Measurements from ENCODE around the gene ZDHHC4.

The ZDHHC4 gene

GRCh38 chr7:6606866-6607583 lies 29.8 kb downstream of the ZDHHC4 start:
- DNase-seq (ENCODE audit: low read depth): no peak

GRCh38 chr7:6607651-6608051 lies 30.4 kb downstream of the ZDHHC4 start:
- DNase-seq (ENCODE audit: low read depth): no peak

DNA sequence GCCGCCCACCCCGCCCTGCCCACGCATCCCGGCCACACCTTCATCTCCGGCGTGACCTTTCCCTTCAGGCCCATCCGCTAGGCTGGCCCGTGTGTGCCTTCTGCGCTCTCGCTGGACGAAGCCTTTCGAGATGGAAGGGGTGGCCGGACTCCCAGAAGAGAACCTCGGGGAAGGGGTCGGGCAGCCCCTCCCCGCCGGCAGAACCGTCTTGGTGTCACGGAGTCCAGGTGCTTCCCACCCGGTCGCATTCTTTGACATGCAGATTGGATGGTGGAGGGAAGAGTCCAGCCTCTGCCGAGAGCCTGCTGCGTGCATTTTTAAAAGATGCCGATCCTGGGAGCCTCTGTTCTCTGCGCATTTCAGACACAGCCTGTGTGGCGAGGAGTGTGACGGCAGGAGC lies 30.8 kb downstream of the ZDHHC4 start:
- DNase-seq (ENCODE audit: low read depth): no peak

DNA sequence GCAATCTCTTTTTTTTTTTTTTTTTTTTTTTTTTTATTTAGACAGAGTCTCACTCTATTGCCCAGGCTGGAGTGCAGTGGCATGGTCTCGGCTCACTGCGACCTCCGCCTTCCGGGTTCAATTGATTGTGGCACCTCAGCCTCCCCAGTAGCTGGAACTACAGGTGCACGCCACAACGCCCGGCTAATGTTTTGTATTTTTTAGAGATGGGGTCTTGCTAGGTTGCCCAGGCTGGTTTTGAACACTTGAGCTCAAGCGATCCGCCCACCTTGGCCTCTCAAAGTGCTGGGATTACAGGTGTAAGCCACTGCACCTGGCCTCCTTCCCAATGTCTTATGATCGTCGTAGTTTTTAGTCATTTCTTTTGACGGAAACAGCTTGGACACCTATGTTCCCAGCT lies 31.5 kb downstream of the ZDHHC4 start:
- no peak for DNase-seq (ENCODE audit: low read depth)

GRCh38 chr7:6612819-6613218 lies 35.6 kb downstream of the ZDHHC4 start:
- no peak for DNase-seq (ENCODE audit: low read depth)

- DNase-seq (ENCODE audit: low read depth): no peak
These were observed 36.5 kb downstream of the ZDHHC4 start for GRCh38 chr7:6613706-6614105.

GRCh38 chr7:6614953-6615722 lies 37.9 kb downstream of the ZDHHC4 start, which contains the start of gene ZNF853:
ZNF853 (plus strand) TSS chr7:6615610; CDS start chr7:6616175, 565 bp downstream.
- no peak for DNase-seq (ENCODE audit: low read depth)

GRCh38 chr7:6615723-6616555 lies 38.7 kb downstream of the ZDHHC4 start:
- no peak for DNase-seq (ENCODE audit: low read depth)

DNA sequence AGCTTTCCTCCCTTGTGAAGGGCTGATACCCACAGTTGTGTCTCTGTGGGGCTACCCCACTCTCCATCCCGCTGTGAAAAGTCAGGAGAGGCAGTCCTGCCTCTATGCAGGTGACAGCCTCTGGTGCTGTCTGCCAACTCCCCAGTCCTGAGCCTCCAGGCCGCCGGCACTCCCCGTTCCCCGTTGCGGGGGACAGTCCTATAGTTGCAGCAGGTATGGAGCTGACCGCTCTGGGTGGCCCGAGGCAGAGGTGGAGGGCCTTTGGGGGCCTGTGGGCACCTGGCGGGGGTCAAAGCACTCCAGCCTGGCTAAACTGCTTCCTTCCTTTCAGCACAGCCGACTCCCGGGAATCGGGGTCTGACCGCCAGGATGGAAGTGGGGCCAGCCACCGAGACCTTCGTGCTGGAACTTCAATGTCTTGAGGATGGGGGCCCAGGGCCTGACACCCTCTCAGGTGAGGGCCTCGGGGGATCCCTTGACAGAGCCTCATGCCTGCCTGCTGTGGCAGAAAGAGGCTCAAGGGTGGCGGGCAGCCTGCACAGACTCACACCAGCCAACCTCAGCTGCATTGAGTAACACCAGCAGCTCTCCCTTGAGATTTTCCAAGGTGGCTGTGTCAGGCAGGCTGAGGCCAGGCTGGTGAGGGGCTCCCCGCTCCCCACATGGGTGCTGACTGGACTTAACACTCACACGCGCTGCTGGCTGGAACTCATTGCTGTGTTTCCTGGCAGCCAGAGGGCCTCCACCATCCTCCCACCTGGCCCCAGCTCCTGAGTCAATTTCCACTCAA lies 39.8 kb downstream of the ZDHHC4 start:
- no peak for DNase-seq (ENCODE audit: low read depth)

GRCh38 chr7:6618621-6619020 lies 41.4 kb downstream of the ZDHHC4 start:
- no peak for DNase-seq (ENCODE audit: low read depth)

GRCh38 chr7:6619961-6620360 lies 42.7 kb downstream of the ZDHHC4 start:
- DNase-seq (ENCODE audit: low read depth): no peak

DNA sequence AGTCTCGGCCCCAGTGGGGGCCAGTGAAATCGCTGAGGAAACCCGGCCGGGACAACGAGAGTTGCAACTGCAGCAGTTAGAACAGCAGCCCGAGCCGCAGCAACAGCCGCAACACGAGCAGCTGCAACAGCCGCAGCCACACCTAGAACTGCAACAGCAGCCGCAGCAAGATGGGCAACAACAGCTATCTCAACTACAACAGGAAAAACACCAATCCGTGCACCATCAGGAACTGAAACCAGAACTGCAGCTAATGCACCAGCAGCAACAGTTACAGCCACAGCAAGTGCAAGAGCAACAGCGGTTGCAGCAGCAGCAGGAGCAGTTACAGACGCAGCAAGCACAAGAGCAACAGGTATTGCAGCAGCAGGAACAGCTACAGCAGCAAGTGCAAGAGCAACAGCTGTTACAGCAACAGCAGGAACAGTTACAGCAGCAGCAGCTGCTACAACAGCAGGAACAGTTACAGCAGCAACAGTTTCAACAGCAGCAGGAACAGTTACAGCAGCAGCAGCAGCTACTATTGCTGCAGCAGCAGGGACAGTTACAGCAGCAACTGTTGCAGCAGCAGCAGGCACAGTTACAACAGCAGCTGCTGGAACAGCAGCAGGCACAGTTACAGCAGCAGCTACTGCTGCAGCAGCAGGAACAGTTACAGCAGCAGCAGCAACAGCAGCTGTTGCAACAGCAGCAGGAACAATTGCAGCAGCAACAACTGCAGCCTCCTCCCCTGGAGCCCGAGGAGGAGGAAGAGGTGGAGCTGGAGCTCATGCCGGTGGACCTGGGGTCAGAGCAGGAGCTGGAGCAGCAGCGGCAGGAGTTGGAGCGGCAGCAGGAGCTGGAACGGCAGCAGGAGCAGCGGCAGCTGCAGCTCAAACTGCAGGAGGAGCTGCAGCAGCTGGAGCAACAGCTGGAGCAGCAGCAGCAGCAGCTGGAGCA lies 44.2 kb downstream of the ZDHHC4 start:
- DNase-seq (ENCODE audit: low read depth): no peak

DNA sequence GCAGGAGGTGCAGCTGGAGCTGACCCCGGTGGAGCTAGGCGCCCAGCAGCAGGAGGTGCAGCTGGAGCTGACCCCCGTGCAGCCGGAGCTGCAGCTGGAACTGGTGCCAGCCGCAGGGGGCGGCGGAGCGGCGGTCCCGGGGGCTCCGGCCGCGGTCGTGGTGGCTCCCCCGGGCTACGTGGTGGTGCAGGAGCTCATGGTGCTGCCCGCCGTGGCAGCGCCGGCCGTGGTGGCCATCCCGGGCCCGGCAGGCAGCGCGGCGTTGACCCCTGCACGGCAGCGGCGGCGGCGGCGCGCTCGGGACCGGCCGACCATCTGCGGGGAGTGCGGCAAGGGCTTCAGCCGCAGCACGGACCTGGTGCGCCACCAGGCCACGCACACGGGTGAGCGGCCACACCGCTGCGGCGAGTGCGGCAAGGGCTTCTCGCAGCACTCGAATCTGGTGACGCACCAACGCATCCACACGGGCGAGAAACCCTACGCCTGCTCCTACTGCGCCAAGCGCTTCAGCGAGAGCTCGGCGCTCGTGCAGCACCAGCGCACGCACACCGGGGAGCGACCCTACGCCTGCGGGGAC lies 45.0 kb downstream of the ZDHHC4 start:
- DNase-seq (ENCODE audit: low read depth): no peak

GRCh38 chr7:6623589-6624245 lies 46.5 kb downstream of the ZDHHC4 start:
- no peak for DNase-seq (ENCODE audit: low read depth)

DNA sequence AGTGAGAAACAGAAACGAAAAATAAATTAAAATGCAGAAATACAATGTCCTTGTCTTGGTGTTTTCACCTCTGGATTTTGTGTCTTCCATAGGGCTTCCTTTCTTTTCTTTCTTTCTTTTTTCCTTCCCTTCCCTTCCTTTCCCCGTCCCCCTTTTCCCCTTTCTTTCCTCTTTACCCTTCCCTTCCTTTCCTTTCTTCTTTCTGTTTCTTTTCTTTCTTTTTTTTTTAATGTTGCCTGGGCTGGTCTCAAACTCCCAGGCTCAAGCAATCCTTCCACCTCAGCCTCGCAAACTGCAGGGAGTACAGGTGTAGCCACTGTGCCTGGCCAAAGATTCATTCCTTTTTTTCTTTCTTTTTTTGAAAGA lies 47.0 kb downstream of the ZDHHC4 start:
- DNase-seq (ENCODE audit: low read depth): no peak

DNA sequence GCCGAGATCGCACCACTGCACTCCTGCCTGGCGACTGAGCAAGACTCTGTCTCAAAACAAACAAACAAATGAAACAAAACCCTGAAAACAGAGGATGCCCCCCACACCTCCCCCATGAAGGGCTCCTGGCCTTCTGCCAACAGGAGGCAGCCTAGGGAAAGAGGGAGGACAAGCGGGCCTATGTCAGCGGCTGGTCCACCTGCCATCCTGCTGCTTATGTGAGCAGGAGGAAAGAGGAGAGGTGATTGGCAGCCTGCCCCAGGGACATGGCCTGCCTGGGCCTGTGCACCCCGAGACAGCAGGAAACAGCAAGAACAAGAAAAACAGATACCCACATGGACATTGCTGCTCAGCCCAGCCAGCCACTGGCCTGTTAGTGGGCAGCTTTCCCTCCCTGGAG lies 50.8 kb downstream of the ZDHHC4 start:
- DNase-seq (ENCODE audit: low read depth): no peak

GRCh38 chr7:6630007-6630849 lies 53.0 kb downstream of the ZDHHC4 start:
- no peak for DNase-seq (ENCODE audit: low read depth)

GRCh38 chr7:6631605-6632004 lies 54.4 kb downstream of the ZDHHC4 start:
- no peak for DNase-seq (ENCODE audit: low read depth)

DNA sequence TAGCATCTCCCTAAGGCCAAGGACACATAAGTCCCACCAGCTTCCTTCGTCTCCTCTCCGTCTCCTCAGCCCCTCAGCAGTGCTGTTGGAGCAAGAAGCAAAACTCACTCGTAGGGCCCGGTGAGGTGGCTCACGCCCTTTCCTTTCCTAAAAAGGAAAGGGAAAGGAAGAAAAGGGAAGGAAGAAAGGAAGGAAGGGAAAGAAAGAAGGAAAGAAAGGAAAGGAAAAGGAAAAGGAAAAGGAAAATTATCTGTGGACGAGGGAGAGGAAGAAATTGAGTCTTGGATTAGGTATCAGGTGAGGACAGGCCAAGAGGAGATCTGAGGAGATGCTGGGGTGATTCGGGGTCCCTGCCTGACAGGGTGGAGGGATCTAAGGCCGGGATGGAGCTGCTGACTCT lies 56.8 kb downstream of the ZDHHC4 start:
- DNase-seq (ENCODE audit: low read depth): no peak

Data from stimulated activated CD8-positive, alpha-beta memory T cell treated with anti-CD3 and anti-CD28 coated beads, Interleukin-15, amount 100 ng/mL, for 24 hours (primary cell).